GM19023 (cell line): ENCODE measurements around the gene NGDN.
"Not testable (repeated sequence)": the region's sequence is repeated elsewhere in the genome, so short reads cannot be mapped to it uniquely, and the experiment has no call there.

Experiments
- ATAC-seq: cut with Tn5 transposase; IDR thresholded peaks from one replicate; pipeline ENCODE4 v1.9.1; 2021; ENCODE audit warnings: mild to moderate bottlenecking, moderate library complexity; ENCODE audit not compliant: unreplicated experiment

NGDN gene

DNA sequence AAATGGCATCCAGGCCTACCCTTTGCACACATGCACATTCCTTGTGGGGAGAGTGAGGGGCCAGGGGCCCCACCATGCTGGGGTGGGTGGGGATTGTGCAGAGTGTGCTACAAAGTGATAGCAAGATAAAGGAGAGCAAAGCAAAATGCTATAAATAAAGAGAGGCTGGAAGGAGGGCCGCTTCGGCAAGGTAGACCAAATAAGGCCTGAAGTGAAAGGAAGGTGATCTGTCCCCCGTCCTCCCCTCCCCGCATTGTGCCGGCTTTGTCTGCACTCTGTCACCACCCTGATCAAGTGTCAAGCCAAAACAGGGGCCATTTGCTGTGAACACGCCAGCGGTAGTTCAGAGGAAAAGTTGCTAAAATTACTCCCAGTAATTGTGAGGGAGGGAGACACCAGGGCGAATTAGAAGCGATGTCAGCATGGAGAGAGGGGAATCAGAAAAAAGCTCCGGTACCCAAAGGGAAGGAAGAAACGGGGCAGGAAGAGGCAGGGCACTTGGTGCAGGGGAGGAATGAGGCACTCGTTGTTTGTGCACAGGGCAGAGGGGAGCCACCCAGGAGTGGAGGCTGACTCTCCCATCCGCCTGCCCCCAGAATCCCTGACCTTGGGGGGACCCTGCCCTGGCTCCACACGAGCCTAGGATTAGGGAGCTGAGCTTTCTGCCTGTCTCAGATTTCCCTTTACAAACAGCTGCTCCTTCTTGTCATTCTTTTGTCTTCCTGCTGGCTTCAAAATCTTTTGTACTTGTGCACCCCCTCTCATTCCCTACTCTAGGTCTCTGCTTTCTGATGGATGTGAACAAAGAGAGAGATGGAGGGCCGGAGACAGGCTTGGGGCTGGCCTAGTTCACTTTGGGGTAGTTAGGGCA, 31.2 kb upstream of the NGDN start:
- no peak for ATAC-seq

DNA sequence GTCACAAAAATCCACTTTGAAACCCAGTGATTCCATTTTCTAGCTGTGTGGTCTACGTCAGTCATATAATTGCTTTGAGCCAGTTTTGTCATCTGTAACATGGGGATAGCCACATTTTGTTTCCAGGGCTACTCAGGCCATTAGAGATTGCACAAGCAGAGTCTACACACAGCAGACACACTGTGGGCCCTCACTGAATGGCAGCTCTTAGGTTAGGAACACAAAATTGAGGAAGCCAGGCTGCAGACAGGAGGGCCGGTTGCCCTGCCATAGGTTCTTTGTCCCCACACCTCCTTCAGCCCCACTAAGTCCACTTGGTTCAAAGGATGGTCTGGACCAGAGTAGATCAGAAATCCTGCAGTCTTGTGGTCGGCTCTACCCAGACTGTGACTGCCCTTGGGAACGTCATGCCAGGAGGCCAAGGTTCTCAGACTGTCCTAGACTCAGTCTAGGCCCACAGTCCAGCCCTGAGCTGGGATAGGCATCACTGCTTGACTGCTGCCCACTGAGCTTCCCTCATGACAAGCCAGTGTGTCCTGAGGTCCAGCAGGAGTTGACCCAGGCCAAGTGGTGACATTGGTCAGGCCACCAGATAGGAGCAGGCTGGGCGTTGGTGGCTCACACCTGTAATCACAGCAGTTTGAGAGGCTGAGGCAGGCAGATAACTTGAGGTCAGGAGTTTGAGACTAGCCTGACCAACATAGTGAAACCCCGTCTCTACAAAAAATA, 30.2 kb upstream of the NGDN start:
- no peak for ATAC-seq

DNA sequence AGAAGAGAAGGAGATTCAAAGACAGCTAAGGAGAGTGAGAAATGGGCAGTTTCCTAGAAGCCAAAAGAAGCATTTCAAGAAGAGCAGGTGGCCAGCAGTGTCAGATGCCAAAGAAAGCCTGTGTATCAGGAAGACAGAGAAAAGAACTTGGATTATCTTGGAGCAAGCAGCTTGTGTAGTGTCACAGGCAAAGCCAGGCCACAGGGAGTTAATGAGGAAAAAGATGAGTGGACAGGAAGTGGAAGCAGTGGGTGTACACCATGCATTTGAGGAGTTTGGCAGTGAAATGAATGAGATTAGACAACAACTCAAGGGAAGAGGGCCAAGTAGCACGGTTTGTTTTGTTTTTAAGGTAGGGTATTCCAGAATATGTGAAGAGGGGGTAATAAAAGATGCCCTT, 28.4 kb upstream of the NGDN start:
- no peak for ATAC-seq

DNA sequence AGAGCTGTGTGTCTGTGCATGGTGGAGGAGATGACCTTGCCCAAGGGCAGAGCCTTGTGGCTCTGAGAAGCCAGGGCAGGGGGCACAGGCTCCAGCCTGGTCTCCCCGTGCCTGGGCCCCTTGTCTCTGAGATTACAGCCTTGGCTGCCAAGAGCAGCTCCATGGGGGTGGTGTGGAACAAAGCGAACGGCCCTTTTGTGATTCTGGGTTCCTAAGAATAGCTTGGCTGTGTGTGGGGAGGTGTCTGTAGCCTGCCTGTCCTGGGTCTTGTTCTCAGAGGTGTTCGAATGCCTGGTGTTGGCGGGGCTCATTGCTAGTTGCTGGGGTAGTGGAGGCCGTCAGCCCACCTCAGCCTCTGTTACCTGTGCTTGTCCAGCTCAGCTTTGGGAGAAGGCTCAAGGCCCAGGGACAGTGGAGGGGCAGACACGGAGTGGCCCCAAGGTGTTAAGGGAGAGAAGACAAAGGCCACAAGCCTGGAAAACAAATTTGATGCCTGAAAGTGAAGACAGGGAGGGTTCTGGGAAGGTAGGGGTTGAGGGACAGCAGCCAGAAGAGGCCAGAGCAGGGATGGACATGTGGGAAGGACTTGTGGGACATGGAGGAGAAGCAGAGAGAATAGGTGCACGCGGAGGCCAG, 26.7 kb upstream of the NGDN start:
- no peak for ATAC-seq

DNA sequence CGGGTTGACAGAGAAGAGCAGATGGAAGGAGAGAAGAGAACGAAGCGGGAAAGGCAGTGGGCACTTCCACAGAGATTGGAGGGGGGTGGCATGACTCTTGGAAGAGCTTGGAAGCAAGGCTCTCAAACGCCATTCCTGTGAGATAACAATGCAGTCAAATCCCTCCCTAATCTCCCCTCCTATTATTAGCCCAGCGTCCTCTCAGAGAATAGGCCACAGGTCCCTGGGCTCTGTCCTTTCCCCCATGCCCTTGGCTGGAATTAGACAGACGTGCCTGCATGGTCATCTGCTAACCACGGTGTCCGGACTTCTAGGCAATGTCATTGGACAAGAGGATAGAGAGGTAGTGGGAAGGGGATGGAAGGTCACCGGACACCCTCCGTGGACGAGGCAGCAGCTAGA, 26.1 kb upstream of the NGDN start:
- no peak for ATAC-seq

DNA sequence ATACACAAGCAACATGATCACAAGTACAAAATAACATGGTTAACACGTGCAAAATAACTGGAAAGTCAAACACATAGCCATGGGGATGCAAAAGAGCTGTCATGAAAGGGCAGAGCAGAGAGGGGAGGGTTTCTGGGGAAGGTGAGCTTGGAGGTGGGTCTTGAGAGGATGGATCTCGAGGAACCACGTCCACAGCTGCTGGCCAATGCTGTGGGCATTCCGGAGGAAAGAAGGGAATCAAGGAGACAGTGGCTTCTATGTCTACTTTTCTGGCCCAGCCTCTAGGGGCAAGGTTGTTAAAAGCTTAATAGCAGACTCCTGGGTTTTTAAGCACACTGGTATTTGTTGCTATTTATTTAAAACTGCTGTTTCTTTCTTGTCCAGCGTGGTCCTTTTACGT, 25.6 kb upstream of the NGDN start:
- no peak for ATAC-seq

DNA sequence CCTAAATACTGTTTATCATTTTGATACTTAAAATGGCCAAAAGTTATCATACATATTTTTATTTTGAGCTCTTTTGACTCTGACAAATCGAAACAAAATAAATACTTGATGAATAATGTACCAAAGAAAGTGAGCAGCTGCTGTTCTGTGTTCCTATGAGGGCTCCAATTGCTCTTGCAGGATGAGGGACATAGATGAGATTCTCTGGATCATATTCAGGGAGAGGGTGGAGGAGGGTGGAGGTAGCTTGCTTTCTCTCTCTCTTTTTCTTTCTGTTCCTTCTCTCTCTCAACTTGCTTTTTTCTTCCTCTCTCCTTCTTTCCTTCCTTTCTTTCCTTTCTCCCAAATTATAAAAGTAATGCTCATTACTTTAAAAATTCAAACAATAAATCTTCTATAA, 25.2 kb upstream of the NGDN start:
- ATAC-seq, result no peak

DNA sequence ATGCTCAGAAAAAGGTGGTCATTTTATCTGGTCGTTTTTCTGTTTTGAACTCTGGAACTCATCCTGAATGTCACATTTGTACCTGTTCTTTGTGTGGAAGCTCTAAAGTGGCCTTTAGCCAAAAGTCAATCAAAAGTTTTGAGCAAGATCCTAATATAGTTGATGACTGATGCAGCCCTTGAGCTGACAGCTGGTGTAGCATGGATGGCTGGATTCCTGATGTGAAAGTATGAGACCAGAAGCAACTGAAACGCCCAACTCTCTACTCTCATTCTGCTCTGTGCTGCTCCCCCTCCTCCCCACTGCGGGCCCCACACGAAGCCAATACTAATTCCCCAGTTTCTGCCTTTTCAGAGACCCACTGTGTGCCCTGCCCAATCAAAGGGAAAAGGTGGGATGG, 23.7 kb upstream of the NGDN start:
- ATAC-seq, result no peak

DNA sequence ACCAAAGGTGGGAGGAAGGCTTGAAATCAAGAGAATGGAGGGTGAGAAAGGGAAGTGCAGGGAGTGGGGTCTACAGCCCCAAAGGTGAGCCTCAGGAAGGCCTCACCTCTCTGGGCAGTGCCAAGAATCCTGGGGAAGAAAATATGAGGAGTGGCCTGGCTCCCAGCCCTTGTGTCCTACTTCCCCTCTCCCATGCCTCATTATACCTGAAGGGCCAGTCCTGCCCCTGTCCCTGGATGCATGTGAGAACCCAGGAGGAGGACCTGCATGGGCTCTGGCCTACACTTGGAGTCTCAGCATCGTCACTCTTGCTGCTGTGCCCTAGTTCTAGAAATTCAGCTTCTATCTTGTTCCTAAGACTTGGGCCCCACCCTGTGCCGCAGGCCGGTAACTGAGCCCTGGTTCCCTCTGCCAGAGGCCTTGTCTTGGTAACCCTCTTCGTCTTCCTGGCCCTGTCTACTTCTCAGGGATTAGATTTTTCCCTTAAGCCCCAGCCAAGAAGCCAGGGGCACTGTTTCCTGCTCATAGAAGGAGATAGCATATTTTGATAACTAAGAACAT, 23.1 kb upstream of the NGDN start:
- ATAC-seq, result no peak

DNA sequence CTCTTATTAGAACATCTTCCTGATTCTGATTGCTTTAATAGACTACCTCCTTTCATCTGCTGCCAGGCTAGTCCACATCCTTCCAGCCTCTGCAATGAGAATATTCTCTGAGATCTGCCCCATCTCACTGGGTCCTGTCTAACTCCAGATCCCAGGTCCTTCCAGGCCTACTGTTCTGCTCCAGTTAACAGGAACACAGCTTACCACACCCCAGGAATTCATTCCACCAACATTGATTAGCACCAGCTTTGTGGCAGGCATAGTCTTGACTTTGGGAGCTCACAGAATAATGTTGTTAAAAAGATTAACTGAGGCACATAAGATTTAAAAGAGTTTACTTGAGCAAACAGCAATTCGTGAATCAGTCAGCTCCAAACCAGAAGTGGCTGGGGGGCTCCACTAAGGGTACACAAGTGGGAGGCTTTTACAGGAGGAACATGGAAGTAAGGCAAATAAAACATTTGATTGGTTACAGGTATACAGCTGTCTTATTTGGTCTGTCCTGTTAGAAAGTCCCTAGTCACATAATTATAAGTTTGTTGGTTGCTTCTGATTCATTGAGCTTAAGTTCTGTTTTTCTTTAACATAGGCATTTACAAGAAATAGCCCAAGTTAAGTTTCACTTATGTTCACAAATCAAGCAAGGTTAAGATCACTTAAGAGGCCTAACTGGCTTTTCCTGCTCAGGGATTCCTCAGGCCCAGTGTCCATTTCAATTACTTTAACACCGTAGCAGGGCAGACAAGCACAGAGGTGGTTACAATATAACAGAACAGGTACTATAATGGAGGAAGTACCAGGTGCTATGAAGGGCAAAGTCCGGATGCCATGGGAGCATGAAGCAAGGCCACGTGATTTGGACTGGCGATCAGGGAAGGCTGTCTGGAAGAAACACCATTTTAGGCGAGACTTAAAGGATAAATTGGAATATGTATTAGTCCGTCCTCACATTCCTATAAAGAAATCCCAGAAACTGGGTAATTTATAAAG, 21.8 kb upstream of the NGDN start:
- no peak for ATAC-seq

DNA sequence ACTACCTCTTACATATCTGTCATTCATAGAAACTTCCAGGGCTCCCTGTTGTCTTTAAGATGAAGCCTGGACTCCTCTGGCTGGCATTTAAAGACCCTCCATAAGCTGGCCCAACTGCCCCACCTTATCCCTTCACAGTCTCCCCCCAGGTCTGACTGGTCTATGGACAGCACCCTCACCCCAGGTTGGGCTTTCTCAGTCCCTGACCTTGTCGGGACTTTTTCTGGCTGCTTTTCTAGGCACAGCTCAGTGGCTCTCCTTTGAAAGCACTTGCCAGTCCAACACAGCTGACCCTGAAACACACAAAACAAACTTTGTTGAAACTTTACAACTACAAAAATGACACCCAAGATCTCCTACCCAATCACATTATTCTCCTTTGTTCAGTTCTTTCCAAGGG, 20.2 kb upstream of the NGDN start:
- ATAC-seq, result no peak

DNA sequence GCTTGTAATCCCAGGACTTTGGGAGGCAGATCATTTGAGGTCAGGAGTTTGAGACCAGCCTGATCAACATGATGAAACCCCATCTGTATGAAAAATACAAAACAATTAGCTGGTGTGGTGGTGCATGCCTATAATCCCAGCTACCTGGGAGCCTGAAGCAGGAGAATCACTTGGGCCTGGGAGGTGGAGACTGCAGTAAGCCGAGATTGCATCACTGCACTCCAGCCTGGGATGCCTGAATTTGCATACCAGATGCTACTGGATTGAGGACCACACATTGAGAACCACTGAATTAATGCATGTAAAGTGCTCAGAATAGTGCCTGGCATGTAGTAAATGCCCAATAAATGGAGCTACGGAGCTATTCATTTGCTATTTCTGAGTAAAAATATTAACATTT, 19.1 kb upstream of the NGDN start:
- ATAC-seq, result no peak

DNA sequence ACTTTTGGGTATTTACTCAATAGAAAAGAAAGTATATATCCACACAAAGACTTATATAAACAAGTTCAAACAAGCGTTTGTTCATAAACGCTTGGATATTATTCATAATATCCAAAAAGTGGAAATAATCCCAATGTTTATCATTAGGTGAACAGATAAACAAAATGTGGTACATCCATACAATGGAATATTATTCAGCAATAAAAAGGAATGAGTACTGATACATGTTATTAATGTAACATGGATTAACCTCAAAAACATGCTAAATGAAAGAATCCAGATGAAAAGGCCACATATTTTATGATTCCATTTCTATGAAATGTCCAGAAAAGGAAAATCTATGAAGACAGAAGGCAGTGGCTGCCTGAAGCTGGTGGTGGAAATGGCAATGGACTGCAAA, 17.3 kb upstream of the NGDN start:
- ATAC-seq, result no peak

DNA sequence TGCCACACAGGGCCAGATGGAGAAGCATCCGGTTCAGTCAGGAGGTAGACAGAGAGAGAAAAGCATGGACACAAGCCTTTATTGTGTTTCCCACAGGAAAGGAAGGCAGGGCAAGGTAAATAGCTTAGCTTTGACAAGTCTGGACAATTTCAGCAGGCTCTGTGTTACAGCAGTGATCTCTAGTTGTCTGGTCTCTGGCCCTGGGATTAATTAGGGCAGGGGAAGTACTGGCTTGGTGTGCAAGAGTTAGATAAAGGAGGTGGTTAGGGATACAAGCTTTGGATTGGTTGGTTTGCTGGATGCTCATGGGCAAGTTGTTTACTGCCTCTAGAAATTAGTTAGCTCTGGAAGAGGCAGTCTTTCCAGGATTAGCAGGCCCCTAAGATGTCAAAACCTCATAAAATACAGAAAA, 15.1 kb upstream of the NGDN start:
- no peak for ATAC-seq

DNA sequence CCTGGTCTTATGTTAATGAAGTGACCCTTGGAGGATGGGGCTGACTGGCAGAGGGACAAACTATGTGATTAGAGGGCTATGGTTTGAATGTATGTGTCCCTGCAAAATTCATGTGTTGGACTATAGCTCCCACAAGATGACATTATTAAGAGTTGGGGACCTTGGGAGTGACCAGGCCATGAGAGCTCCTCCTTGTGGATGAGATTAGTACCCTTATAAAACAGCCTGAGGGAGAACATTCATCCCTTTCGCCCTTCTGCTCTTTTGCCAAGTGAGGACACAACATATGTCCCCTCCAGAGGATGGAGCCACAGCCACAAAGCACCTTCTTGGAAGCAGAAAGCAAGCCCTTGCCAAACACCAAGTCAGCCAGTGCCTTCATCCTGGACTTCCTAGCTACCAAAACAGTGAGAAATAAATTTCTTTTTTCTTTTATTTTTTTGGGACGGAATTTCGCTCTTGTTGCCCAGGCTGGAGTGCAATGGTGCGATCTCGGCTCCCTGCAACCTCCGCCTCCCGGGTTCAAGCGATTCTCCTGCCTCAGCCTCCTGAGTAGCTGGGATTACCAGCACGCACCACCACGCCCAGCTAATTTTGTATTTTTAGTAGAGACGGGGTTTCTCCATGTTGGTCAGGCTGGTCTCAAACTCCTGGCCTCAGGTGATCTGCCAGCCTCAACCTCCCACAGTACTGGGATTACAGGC, 12.5 kb upstream of the NGDN start:
- not testable (repeated sequence) for ATAC-seq

DNA sequence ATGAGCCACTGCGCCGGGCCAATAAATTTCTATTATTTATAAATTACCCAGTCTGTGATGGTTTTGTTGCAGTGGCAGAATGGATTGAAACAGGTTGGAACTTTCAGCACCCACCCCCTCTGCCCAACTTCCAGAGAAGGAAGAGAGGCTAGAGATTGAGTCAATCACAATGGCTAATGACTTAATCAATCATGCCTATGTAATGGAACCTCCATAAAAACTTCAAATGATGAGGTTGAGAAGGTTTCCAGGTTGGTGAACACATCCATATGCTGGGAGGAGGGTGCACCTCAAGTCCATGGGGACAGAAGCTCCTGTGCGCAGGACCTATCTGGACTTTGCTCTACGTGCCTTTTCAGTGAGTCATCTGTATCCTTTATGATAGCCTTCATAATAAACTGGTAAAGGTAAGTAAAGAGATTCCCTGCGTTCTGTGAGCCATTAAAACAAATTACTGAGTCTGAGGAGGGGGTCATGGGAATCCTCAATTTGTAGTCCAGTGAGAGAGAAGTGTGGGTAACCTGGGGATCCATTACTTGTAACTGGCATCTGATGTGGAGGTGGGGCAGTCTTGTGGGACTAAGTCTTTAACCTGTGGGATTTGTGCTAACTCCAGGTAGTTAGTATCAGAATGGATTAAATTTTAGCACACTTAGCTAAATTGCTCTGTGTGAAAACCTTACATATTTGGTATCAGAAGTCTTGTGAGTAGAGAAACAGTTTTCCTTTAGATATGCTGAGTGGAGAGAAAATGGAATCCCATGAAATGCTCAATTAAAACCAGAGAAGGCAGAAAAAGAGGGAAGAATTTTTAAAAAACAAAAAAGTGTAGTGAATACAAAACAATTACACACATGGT, 11.7 kb upstream of the NGDN start:
- ATAC-seq, result no peak

DNA sequence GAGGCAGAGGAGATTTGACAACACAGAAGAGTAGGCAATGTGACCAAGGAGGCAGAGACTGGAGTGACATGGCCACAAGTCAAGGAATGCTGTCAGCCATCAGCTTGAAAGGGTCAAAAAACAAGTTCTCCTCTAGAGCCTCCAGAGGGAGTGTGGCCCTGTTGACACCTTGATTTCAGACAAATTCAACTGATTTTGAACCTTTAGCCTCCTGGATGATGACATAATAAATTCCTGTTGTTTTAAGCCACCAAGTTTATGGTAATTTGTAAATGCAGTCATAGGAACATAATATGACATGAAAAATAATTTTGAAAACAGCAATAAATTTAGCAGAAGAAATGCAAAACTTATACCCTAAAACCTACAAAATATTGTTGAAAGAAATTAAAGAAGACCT, 8.5 kb upstream of the NGDN start:
- ATAC-seq, result no peak

DNA sequence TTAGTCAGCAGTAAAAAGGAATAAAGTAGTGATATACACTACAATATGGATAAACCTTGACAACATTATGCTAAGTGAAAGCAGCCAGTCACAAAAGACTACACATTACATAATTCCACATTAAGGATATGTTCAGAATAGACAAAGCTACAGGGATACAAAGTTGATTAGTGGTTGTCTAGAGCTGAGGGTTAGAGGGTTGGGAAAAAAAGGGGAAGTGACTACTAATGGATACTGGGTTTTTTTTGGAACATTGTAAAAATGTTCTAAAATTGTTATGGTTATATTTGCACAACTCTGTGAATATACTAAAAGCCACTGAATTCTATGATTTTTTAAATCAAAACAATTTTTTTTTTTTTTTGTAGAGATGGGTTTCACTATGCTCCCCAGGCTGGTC, 4.8 kb upstream of the NGDN start:
- no peak for ATAC-seq

DNA sequence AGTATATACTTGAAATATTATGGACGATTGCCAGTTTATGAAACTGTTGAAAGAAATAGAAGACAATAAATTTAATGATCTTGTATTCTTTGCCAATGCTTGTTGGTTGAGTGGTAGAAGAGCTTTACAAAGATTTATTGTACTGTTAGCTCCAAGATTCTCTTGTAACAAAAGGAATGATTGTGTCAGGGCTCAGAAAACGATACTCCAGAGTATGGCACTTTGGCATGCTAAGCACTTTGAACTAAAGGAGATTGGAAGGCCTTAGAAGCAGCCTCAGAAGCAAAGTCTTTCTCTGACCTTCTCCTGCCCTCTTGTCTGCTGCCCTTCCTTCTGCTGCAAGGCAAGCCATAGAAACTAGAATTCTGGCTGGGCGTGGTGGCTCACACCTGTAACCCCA, 4.2 kb upstream of the NGDN start:
- ATAC-seq, result no peak
